C4-2B (cell line): ENCODE measurements around the gene TGM1.
"Not testable (repeated sequence)": the region's sequence is repeated elsewhere in the genome, so short reads cannot be mapped to it uniquely, and the experiment has no call there.

Experiments used
- H3K27ac ChIP-seq: fragments of 450-650 bp; 2 replicates; pipeline ENCODE4 v1.5.1; 2017
- CTCF ChIP-seq: fragments of 450-650 bp; conservative IDR thresholded peaks from 2 replicates; pipeline ENCODE4 v1.5.1; 2017; ENCODE audit warnings: mild to moderate bottlenecking
- ZFX ChIP-seq: fragments of 450-650 bp; IDR thresholded peaks from 2 replicates; pipeline ENCODE4 v1.6.1; 2017

Gene TGM1

DNA sequence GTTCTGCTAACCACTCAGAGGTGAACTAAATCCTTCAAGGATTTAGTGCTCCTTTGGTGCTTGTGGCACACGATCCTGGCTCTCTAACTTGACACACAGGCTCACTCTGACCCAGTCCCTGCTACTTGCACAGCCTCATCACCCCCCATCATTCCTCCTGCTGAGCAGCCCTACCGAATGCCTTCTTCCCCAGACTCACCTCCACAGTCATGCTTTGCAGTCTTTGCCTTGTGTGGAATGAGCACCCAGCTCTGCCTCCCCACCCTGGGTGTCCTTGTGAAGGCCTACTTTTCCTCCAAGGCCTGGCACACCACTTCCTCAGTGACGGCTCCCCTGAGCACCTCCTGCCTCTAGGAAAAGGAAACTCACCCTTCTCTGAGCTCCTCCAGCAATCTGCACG lies 12.6 kb downstream of the TGM1 start:
- no peak overlapping the region for H3K27ac ChIP-seq
- no peak for TF ChIP-seq ZFX
- no peak for TF ChIP-seq CTCF

GRCh38 chr14:24249230-24250021 lies 13.6 kb downstream of the TGM1 start:
- TF ChIP-seq CTCF (no peak), ZFX (no peak)
- H3K27ac ChIP-seq: no peak overlapping the region

GRCh38 chr14:24247422-24247821 lies 15.6 kb downstream of the TGM1 start:
- no peak overlapping the region for H3K27ac ChIP-seq
- TF ChIP-seq CTCF: no peak
- TF ChIP-seq ZFX: no peak

DNA sequence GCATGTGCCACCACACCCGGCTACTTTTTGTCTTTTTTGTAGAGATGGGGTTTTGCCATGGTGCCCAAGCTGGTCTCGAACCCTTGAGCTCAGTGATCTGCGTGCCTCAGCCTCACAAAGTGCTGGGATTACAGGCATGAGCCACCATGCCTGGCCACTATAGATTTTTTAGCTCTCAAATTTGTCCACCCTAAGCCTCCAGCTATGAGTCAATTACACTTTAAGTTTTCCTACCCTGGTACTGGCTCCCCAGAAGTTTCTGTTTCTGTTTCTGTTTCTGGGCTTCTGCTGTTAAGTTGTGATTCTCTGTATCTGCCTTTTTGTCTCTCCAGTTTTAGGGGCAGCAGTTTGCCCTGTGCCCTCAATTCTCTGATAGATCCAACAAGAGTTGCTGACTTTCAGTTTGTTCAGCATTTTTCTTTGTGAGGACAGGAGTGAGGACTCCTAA lies 16.2 kb downstream of the TGM1 start:
- H3K27ac ChIP-seq: no peak overlapping the region
- TF ChIP-seq CTCF (no peak), ZFX (no peak)

GRCh38 chr14:24245350-24245749 lies 17.6 kb downstream of the TGM1 start:
- not testable (repeated sequence) for H3K27ac ChIP-seq

GRCh38 chr14:24243336-24243836 lies 19.6 kb downstream of the TGM1 start:
- peak overlapping the region; percentile 79 for H3K27ac ChIP-seq
- TF ChIP-seq CTCF (no peak), ZFX (no peak)

DNA sequence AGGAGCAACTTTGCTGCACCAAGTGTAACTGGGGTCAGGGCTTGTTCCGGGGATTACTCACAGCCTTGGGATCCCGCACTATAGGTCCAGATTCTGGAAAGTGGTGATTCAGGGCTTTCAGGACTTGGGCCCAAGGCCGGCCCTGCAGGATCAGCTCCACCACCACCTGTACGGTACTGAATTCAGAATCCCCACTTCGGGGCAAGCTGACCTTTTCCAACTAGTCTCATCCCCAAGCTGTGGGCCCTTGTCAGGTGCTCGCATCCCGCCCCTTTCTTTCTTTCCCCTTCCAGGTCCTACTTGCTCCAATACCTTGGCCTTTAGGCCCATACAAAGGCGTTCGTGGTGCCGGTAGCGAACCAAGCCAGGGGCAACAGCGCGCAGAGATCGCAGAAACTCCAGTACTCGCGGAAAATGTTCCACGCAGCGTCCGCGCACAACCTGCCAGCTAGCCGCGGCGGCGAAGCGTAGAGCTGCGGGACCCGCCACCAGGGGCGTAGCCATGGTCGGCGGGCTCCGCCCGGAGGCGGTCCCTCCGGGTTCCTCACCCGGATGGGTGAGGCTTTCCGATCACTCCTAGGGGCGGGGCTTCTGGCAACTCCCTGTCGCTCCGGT lies 21.0 kb downstream of the TGM1 start:
- TF ChIP-seq CTCF: no peak
- no peak for TF ChIP-seq ZFX
- H3K27ac ChIP-seq: peak overlapping the region; percentile 79
